Stimulated activated CD4-positive, alpha-beta T cell treated with anti-CD3 and anti-CD28 coated beads, Interleukin-1b, Interleukin-23, amount 100 ng/mL, for 4 hours (primary cell): Measurements from ENCODE around the gene UBQLN1.
"Not testable (repeated sequence)": the region's sequence is repeated elsewhere in the genome, so short reads cannot be mapped to it uniquely, and the experiment has no call there.

ENCODE experiments used
- DNase-seq, 2 donors: peaks; one replicate each; pipeline ENCODE4 v3.0.0-alpha.2; 2020; ENCODE audit warnings: low read depth in 2 of 2

Gene UBQLN1

GRCh38 chr9:83633676-83634075 lies 74.1 kb downstream of the UBQLN1 start:
- no peak for DNase-seq

- no peak for DNase-seq
These were observed 74.5 kb downstream of the UBQLN1 start for GRCh38 chr9:83633255-83633654.

GRCh38 chr9:83630938-83631457 lies 76.8 kb downstream of the UBQLN1 start:
- no peak for DNase-seq

- DNase-seq: no peak
These were observed 78.2 kb downstream of the UBQLN1 start for GRCh38 chr9:83629433-83630104.

GRCh38 chr9:83628540-83628939 lies 79.2 kb downstream of the UBQLN1 start:
- DNase-seq: no peak

GRCh38 chr9:83625178-83625577 lies 82.6 kb downstream of the UBQLN1 start:
- no peak for DNase-seq

- no peak for DNase-seq
These were observed 84.1 kb downstream of the UBQLN1 start for GRCh38 chr9:83623679-83624076.

GRCh38 chr9:83622939-83623678 lies 84.6 kb downstream of the UBQLN1 start, which contains the start of gene IDNK:
Gene IDNK, plus strand, starts transcription at chr9:83623143. Its CDS starts 29 bp downstream, at chr9:83623172.
- peak; percentile 15 to 61 for DNase-seq

GRCh38 chr9:83622433-83622938 lies 85.3 kb downstream of the UBQLN1 start:
- DNase-seq: peak in 1 of 2 donors; percentile 42

GRCh38 chr9:83620841-83621636 lies 86.7 kb downstream of the UBQLN1 start:
- peak in 1 of 2 donors; percentile 36 for DNase-seq

GRCh38 chr9:83617299-83617698 lies 90.5 kb downstream of the UBQLN1 start:
- no peak for DNase-seq

GRCh38 chr9:83613298-83613697 lies 94.5 kb downstream of the UBQLN1 start:
- not testable (repeated sequence) for DNase-seq
